Measurements from ENCODE around the gene CDK5RAP3. TPM values are rescaled to one million over a fixed set of nuclear protein-coding genes. Genes with fewer than 3 reads are reported as not detected.
A peak's percentile ranks its signal among the peaks of the same experiment; 100 is the strongest.

The CDK5RAP3 gene
- total and polyA plus RNA-seq, 2 of the 13 experiments (the other 11 are each of a cell fraction or from before 2014, with no cell fraction given), result 128 to 154 TPM

- TF ChIP-seq ZHX2 (IDR thresholded peaks at IDR 0.05; ENCODE audit: low read depth) (no peak), ZHX2 (CRISPR knock-in tag; IDR thresholded peaks at IDR 0.05; ENCODE audit: borderline replicate concordance) (no peak), MXD1 (CRISPR knock-in tag; IDR thresholded peaks at IDR 0.05) (no peak), ZSCAN25 (CRISPR knock-in tag; IDR thresholded peaks at IDR 0.05) (peak; percentile 38; the same call in 1 of the 2 replicates), STAT6 (CRISPR knock-in tag; IDR thresholded peaks at IDR 0.05; ENCODE audit: borderline replicate concordance) (no peak), MTA1 (CRISPR knock-in tag; IDR thresholded peaks at IDR 0.05; ENCODE audit: borderline replicate concordance) (peak; percentile 58; the same call in 1 of the 2 replicates), SNAI1 (CRISPR knock-in tag; IDR thresholded peaks at IDR 0.05; ENCODE audit: borderline replicate concordance) (no peak), CBX2 (IDR thresholded peaks at IDR 0.05; ENCODE audit: low read depth, low read length) (no peak), CBX2 (CRISPR knock-in tag; IDR thresholded peaks at IDR 0.05; ENCODE audit: low read depth) (no peak), PAF1 (CRISPR knock-in tag; IDR thresholded peaks at IDR 0.05) (no peak), YEATS4 (CRISPR knock-in tag; IDR thresholded peaks at IDR 0.05; ENCODE audit: borderline replicate concordance) (no peak; the same call in 1 of the 2 replicates), ZNF761 (CRISPR knock-in tag; conservative IDR thresholded peaks at IDR 0.05) (no peak), GTF2F1 (IDR thresholded peaks at IDR 0.05; ENCODE audit: low read length) (no peak), RNF219 (CRISPR knock-in tag; IDR thresholded peaks at IDR 0.05) (no peak), NFRKB (IDR thresholded peaks at IDR 0.05) (no peak), BRF2 (CRISPR knock-in tag; IDR thresholded peaks at IDR 0.05) (no peak)
Observed at GRCh38 chr17:47952171-47953021, 18.5 kb upstream of the CDK5RAP3 start (continued).
